ENCODE measurements around the gene HPX.

GRCh38 chr11:6483015-6483414 is 42.2 kb upstream of the HPX start:
- TF ChIP-seq POLR2A (IDR thresholded peaks at IDR 0.05; ENCODE audit: low read depth, low read length) (no peak), RFX5 (IDR thresholded peaks at IDR 0.05; ENCODE audit: low read depth, low read length) (no peak), CTCF (conservative IDR thresholded peaks at IDR 0.05; ENCODE audit: low read depth, low read length) (no peak), MAZ (IDR thresholded peaks at IDR 0.05; ENCODE audit: borderline replicate concordance, low read depth, low read length) (no peak), CEBPB (IDR thresholded peaks at IDR 0.05; ENCODE audit: low read depth, low read length) (no peak), CHD1 (IDR thresholded peaks at IDR 0.05; ENCODE audit: low read depth, low read length) (no peak), SMC3 (IDR thresholded peaks at IDR 0.05; ENCODE audit: low read depth, low read length) (no peak), RAD21 (IDR thresholded peaks at IDR 0.05; ENCODE audit: low read length) (no peak)
